GM23338 (cell line): ENCODE results near the gene GPR50. TPM values are rescaled to one million over a fixed set of nuclear protein-coding genes. Genes with fewer than 3 reads are reported as not detected.

ENCODE experiments used
- ATAC-seq: fragments of 200-7000 bp; cut with Tn5 transposase; 3 replicates; pipeline ENCODE4 v1.9.1; 2020
- DNase-seq: peaks from one replicate; pipeline ENCODE4 v3.0.0-alpha.2; 2015; ENCODE audit warnings: low spot score
- H2AFZ ChIP-seq: fragments of 200-600 bp; sonication (generic); 2 replicates; pipeline ENCODE4 v1.8.0; 2016; ENCODE audit warnings: antibody characterized with exemption, mild to moderate bottlenecking, moderate library complexity
- H3F3A ChIP-seq: fragments of 200-600 bp; sonication (generic); replicated peaks from 2 replicates; pipeline ENCODE4 v1.8.0; 2017; ENCODE audit warnings: antibody characterized with exemption, mixed run types, low read depth
- H3K27ac ChIP-seq: fragments of 200-600 bp; sonication (generic); 2 replicates; pipeline ENCODE4 v1.6.1; 2016; ENCODE audit warnings: low read depth
- H3K27me3 ChIP-seq: fragments of 200-600 bp; sonication (generic); 2 replicates; pipeline ENCODE4 v1.8.0; 2016; ENCODE audit warnings: mild to moderate bottlenecking, mixed run types, moderate library complexity; ENCODE audit not compliant: insufficient read depth
- H3K36me3 ChIP-seq: fragments of 200-600 bp; sonication (generic); 2 replicates; pipeline ENCODE4 v1.8.0; 2016; ENCODE audit warnings: mild to moderate bottlenecking; ENCODE audit not compliant: insufficient read depth
- H3K4me1 ChIP-seq: fragments of 200-600 bp; sonication (generic); 2 replicates; pipeline ENCODE4 v1.8.0; 2016; ENCODE audit warnings: mild to moderate bottlenecking, moderate library complexity; ENCODE audit not compliant: insufficient read depth
- H3K4me2 ChIP-seq: fragments of 200-600 bp; sonication (generic); 2 replicates; pipeline ENCODE4 v1.7.1; 2017; ENCODE audit warnings: mixed run types
- H3K4me3 ChIP-seq: fragments of 200-600 bp; sonication (generic); 2 replicates; pipeline ENCODE4 v1.6.1; 2016; ENCODE audit warnings: mixed run types
- H3K79me2 ChIP-seq: fragments of 200-600 bp; sonication (generic); replicated peaks from 2 replicates; pipeline ENCODE4 v1.8.0; 2017; ENCODE audit warnings: mild to moderate bottlenecking; ENCODE audit not compliant: insufficient read depth
- H3K9me2 ChIP-seq: fragments of 200-600 bp; sonication (generic); 2 replicates; pipeline ENCODE4 v1.8.0; 2017; ENCODE audit not compliant: insufficient read depth
- H4K20me1 ChIP-seq: fragments of 200-600 bp; sonication (generic); replicated peaks from 2 replicates; pipeline ENCODE4 v1.8.0; 2017; ENCODE audit warnings: mild to moderate bottlenecking; ENCODE audit not compliant: insufficient read depth
- H3K27ac Mint-ChIP-seq: 2 replicates; pipeline ENCODE4 v1.8.0; 2020; ENCODE audit warnings: inconsistent platforms, mild to moderate bottlenecking, moderate library complexity, mixed read lengths
- H3K27me3 Mint-ChIP-seq: 3 replicates; pipeline ENCODE4 v1.8.0; 2022; ENCODE audit warnings: low read depth, mild to moderate bottlenecking, moderate library complexity, mixed read lengths, inconsistent platforms; ENCODE audit not compliant: insufficient read depth, poor library complexity
- H3K36me3 Mint-ChIP-seq: 3 replicates; pipeline ENCODE4 v1.8.0; 2021; ENCODE audit warnings: low read depth, mild to moderate bottlenecking, inconsistent platforms, moderate library complexity, mixed read lengths
- H3K4me1 Mint-ChIP-seq: 3 replicates; pipeline ENCODE4 v1.8.0; 2020; ENCODE audit warnings: mild to moderate bottlenecking, inconsistent platforms, mixed read lengths
- H3K4me3 Mint-ChIP-seq: 3 replicates; pipeline ENCODE4 v1.8.0; 2021; ENCODE audit warnings: moderate library complexity, mild to moderate bottlenecking, inconsistent platforms, mixed read lengths
- H3K9me3 Mint-ChIP-seq: 3 replicates; pipeline ENCODE4 v1.8.0; 2020; ENCODE audit warnings: moderate library complexity, mild to moderate bottlenecking, inconsistent platforms, mixed read lengths
- CREB1 ChIP-seq: fragments of 250-450 bp; sonication (Bioruptor Pico); IDR thresholded peaks from 2 replicates; pipeline ENCODE4 v1.5.0; 2020; ENCODE audit warnings: low read depth, mild to moderate bottlenecking, moderate library complexity
- CTCF ChIP-seq, 2 experiments: fragments of 200-600 bp in 1 of 2; sonication (generic) in 1 of 2; conservative IDR thresholded peaks; 2 replicates each; pipeline versions ENCODE4 v1.5.1 to v1.6.1; 2016 to 2017; ENCODE audit warnings: antibody characterized with exemption in 2 of 2, low read depth in 2 of 2, mild to moderate bottlenecking in 2 of 2, moderate library complexity in 1 of 2
- ETS1 ChIP-seq: IDR thresholded peaks from 2 replicates; pipeline ENCODE4 v1.6.1; 2016; ENCODE audit warnings: antibody characterized with exemption
- EZH2 ChIP-seq: fragments of 200-600 bp; sonication (generic); IDR thresholded peaks from one replicate; pipeline ENCODE4 v1.8.0; 2017; ENCODE audit warnings: antibody characterized with exemption, mild to moderate bottlenecking, low read depth; ENCODE audit not compliant: unreplicated experiment
- EZH2phosphoT487 ChIP-seq: fragments of 200-600 bp; sonication (generic); IDR thresholded peaks from one replicate; pipeline ENCODE4 v1.8.1; 2018; ENCODE audit warnings: antibody characterized with exemption; ENCODE audit not compliant: unreplicated experiment
- JUNB ChIP-seq: IDR thresholded peaks from one replicate; pipeline ENCODE4 v1.6.1; 2016; ENCODE audit warnings: antibody characterized with exemption; ENCODE audit not compliant: unreplicated experiment
- POLR2AphosphoS5 ChIP-seq: IDR thresholded peaks from 2 replicates; pipeline ENCODE4 v1.6.1; 2016; ENCODE audit warnings: antibody characterized with exemption, low read depth
- REST ChIP-seq: IDR thresholded peaks from one replicate; pipeline ENCODE4 v1.6.1; 2018; ENCODE audit warnings: antibody characterized with exemption; ENCODE audit not compliant: unreplicated experiment
- STAT1 ChIP-seq: IDR thresholded peaks from one replicate; pipeline ENCODE4 v1.6.1; 2016; ENCODE audit warnings: antibody characterized with exemption; ENCODE audit not compliant: unreplicated experiment
- ZNF114 ChIP-seq: fragments of 250-450 bp; sonication (Bioruptor Pico); IDR thresholded peaks from 2 replicates; pipeline ENCODE4 v1.5.0; 2020; ENCODE audit warnings: mild to moderate bottlenecking, moderate library complexity
- ZNF331 ChIP-seq: fragments of 250-450 bp; sonication (Bioruptor Pico); IDR thresholded peaks from 2 replicates; pipeline ENCODE4 v1.5.0; 2020; ENCODE audit warnings: low read depth, mild to moderate bottlenecking, moderate library complexity
- polyA plus RNA-seq: library from polyadenylated mRNA; unstranded; fragments of >200 nt; fragmentation: Nextera tagmentation; extraction: Ambion mirVana; gene quantifications from 2 replicates; pipeline ENCODE4 v1.2.1, GENCODE V29; 2016
- total RNA-seq: library from RNA; depleted of rRNA; stranded (reverse); fragments of >200 nt; shearing (Covaris generic); gene quantifications from 2 replicates; pipeline ENCODE4 v1.2.3, GENCODE V29; 2014

Gene GPR50
- total and polyA plus RNA-seq, 2 experiments from 2014 or later = 0.59 to 1.5 TPM

GRCh38 chrX:151174581-151175282, 1.7 kb upstream of the GPR50 start:
- no peak overlapping the region for H3K27ac ChIP-seq
- H3K9me2 ChIP-seq = no peaks in the 10 kb centered on the region
- H3K27me3 ChIP-seq = peaks cover 64% of the 10 kb centered on the region
- Mint-ChIP-seq H3K27ac (no peak overlapping the region), H3K4me3 (peak overlapping the region; percentile 75), H3K36me3 (peaks cover 2% of the 10 kb centered on the region; the same call in 1 of the 3 replicates), H3K4me1 (peaks cover 6% of the 10 kb centered on the region; the same call in 2 of the 3 replicates), H3K27me3 (peaks cover 42% of the 10 kb centered on the region), H3K9me3 (peaks cover 16% of the 10 kb centered on the region; the same call in 2 of the 3 replicates)
- H3K4me3 ChIP-seq = peak overlapping the region; percentile 62
- H3K79me2 ChIP-seq = no peaks in the 10 kb centered on the region
- ATAC-seq (peak; percentile 62), DNase-seq (peak; percentile 63)
- peak overlapping the region; percentile 72; the same call in 1 of the 2 replicates for H2AFZ ChIP-seq
- TF ChIP-seq ZNF114 (no peak), JUNB (no peak), ETS1 (no peak), CREB1 (no peak), EZH2phosphoT487 (no peak), POLR2AphosphoS5 (no peak), CTCF (conservative IDR thresholded peaks at IDR 0.05; ENCODE audit: low read depth in 2 of 2) (peak; percentile 62 to 74), STAT1 (no peak), ZNF331 (CRISPR knock-in tag) (no peak), EZH2 (peak; percentile 41)
- no peaks in the 10 kb centered on the region for H3K36me3 ChIP-seq
- H3K4me2 ChIP-seq = peak overlapping the region; percentile 79
- peaks cover 3% of the 10 kb centered on the region; the same call in 1 of the 2 replicates for H3K4me1 ChIP-seq
- no peaks in the 10 kb centered on the region for H4K20me1 ChIP-seq
- no peaks in the 10 kb centered on the region for H3F3A ChIP-seq

- Mint-ChIP-seq H3K4me1 (peaks cover 11% of the 10 kb centered on the region; the same call in 2 of the 3 replicates), H3K27ac (no peak overlapping the region), H3K9me3 (peaks cover 16% of the 10 kb centered on the region; the same call in 2 of the 3 replicates), H3K27me3 (peaks cover 47% of the 10 kb centered on the region), H3K4me3 (peak overlapping the region; percentile 75), H3K36me3 (peaks cover 10% of the 10 kb centered on the region; the same call in 2 of the 3 replicates)
- peak overlapping the region; percentile 79 for H3K4me2 ChIP-seq
- ATAC-seq (peak; percentile 13), DNase-seq (peak; percentile 49)
- no peaks in the 10 kb centered on the region for H3K9me2 ChIP-seq
- H3K4me1 ChIP-seq = peaks cover 3% of the 10 kb centered on the region; the same call in 1 of the 2 replicates
- no peaks in the 10 kb centered on the region for H3K36me3 ChIP-seq
- no peaks in the 10 kb centered on the region for H3F3A ChIP-seq
- H4K20me1 ChIP-seq = no peaks in the 10 kb centered on the region
- H3K4me3 ChIP-seq = peak overlapping the region; percentile 62
- no peaks in the 10 kb centered on the region for H3K79me2 ChIP-seq
- H3K27me3 ChIP-seq = peaks cover 72% of the 10 kb centered on the region
- no peak overlapping the region for H3K27ac ChIP-seq
- TF ChIP-seq REST = no peak
- TF ChIP-seq EZH2 = peak; percentile 57
- H2AFZ ChIP-seq = peak overlapping the region; percentile 72
These were observed 911 bp upstream of the GPR50 start for GRCh38 chrX:151175283-151176062.
